OCI-LY3 (cell line): Measurements from ENCODE around the gene HSFX3.

ENCODE experiments used
- EZH2phosphoT487 ChIP-seq: fragments of 200-600 bp; shearing (Covaris generic); IDR thresholded peaks from 2 replicates; pipeline ENCODE4 v1.6.1; 2018; ENCODE audit warnings: antibody characterized with exemption, mixed run types, low read depth
- TF ChIP-seq, protein P1 (sequence below): fragments of 200-600, 300-600 bp; sonication (generic); IDR thresholded peaks from 2 replicates; pipeline ENCODE4 v1.5.1; 2014; ENCODE audit warnings: antibody characterized with exemption, low read length, low read depth

DNA sequence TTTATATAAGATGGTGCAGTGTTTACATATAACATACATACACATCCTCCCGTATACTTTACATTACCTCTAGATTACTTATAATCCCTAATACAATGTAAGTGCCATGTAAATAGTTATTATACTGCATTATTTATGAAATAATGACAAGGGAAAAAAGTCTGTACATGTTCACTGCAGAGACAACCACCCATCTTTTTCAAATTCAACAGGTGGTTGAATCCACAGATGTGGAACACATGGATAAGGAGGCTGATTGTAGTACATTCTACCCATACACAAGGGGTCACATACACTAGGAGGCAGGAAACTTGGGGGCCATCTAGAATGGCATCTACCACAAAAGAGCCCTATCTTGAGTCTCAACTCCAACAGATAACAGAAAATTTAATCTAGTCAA is 41.3 kb downstream of the HSFX3 start:
- TF ChIP-seq, protein P1, sequence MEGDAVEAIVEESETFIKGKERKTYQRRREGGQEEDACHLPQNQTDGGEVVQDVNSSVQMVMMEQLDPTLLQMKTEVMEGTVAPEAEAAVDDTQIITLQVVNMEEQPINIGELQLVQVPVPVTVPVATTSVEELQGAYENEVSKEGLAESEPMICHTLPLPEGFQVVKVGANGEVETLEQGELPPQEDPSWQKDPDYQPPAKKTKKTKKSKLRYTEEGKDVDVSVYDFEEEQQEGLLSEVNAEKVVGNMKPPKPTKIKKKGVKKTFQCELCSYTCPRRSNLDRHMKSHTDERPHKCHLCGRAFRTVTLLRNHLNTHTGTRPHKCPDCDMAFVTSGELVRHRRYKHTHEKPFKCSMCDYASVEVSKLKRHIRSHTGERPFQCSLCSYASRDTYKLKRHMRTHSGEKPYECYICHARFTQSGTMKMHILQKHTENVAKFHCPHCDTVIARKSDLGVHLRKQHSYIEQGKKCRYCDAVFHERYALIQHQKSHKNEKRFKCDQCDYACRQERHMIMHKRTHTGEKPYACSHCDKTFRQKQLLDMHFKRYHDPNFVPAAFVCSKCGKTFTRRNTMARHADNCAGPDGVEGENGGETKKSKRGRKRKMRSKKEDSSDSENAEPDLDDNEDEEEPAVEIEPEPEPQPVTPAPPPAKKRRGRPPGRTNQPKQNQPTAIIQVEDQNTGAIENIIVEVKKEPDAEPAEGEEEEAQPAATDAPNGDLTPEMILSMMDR: no peak
- no peak for TF ChIP-seq EZH2phosphoT487
